HepG2 (cell line): Measurements from ENCODE around the gene NTPCR. TPM values are rescaled to one million over a fixed set of nuclear protein-coding genes. Genes with fewer than 3 reads are reported as not detected.

Source experiments
- ATAC-seq: fragments of 200-7000 bp; cut with Tn5 transposase; 3 replicates; pipeline ENCODE4 v1.9.1; 2020; ENCODE audit warnings: mild to moderate bottlenecking, moderate library complexity
- BruUV-seq: library from RNA; stranded (reverse); fragments of 400-500 nt; replicated peaks from 2 replicates; lab custom pipeline; 2021; lab: Mats Ljungman, UMichigan
- CTCF ChIA-PET: fragments of 300-600 bp; formaldehyde crosslinking; extraction: SDS; loops from one replicate; lab custom pipeline; 2021; ENCODE audit warnings: low total read pairs, inconsistent platforms, low intra/inter-chr PET ratio; lab: Yijun Ruan, JAX
- POLR2A ChIA-PET: fragments of 350-600 bp; sonication (Branson Sonifier 250); formaldehyde crosslinking; loops from one replicate; lab custom pipeline; 2020; ENCODE audit warnings: antibody characterized with exemption, inconsistent platforms; lab: Yijun Ruan, JAX
- DNase-seq: peaks from one replicate; pipeline ENCODE4 v3.0.0-alpha.2; 2015; ENCODE audit warnings: low spot score
- FAIRE-seq: peaks from 3 replicates; lab custom pipeline; 2011; peaks lifted over from hg19 to GRCh38; lab: Jason Lieb, UNC
- H2AFZ ChIP-seq: one replicate; pipeline ENCODE4 v1.6.1; 2011; ENCODE audit warnings: low read length, inconsistent platforms
- H3K27ac ChIP-seq: fragments of 300-600 bp; 3 replicates; pipeline ENCODE4 v1.8.0; 2011; ENCODE audit warnings: mixed run types, mild to moderate bottlenecking, mixed read lengths, low read length, inconsistent platforms; ENCODE audit not compliant: insufficient read depth; ENCODE audit errors: extremely low read length
- H3K27me3 ChIP-seq, 2 experiments: fragments of 200-600 bp in 1 of 2; 2 replicates in 1 of 2; 3 replicates in 1 of 2; pipeline versions ENCODE4 v1.6.0 to v1.8.0; 2011; ENCODE audit warnings: low read length in 2 of 2, mild to moderate bottlenecking in 2 of 2, moderate library complexity in 2 of 2, inconsistent platforms in 1 of 2; ENCODE audit not compliant: insufficient read depth in 2 of 2, control insufficient read depth in 1 of 2
- H3K36me3 ChIP-seq, 2 experiments: fragments of 200-600 bp in 1 of 2; replicated peaks in 1 of 2; 2 replicates in 1 of 2; 3 replicates in 1 of 2; pipeline versions ENCODE4 v1.5.1 to v1.8.0; 2011; ENCODE audit warnings: low read length in 2 of 2, inconsistent platforms in 1 of 2; ENCODE audit not compliant: insufficient read depth in 2 of 2, control insufficient read depth in 1 of 2
- H3K4me1 ChIP-seq: 2 replicates; pipeline ENCODE4 v1.5.1; 2012; ENCODE audit warnings: low read length, inconsistent platforms; ENCODE audit not compliant: insufficient read depth
- H3K4me2 ChIP-seq: 2 replicates; pipeline ENCODE4 v1.6.0; 2011; ENCODE audit warnings: low read depth, low read length, inconsistent platforms
- H3K4me3 ChIP-seq, 3 experiments: fragments of 200-600 bp in 1 of 3; sonication (generic), shearing (Covaris generic) in 1 of 3; replicated peaks in 1 of 3; 2 replicates each; pipeline ENCODE4 v1.5.1; 2011 to 2016; ENCODE audit warnings: low read length in 3 of 3, inconsistent platforms in 2 of 3, low read depth in 2 of 3, mild to moderate bottlenecking in 2 of 3, control low read depth in 1 of 3, mixed read lengths in 1 of 3; ENCODE audit not compliant: insufficient read depth in 1 of 3
- H3K79me2 ChIP-seq: one replicate; pipeline ENCODE4 v1.6.1; 2011; ENCODE audit warnings: low read length, inconsistent platforms; ENCODE audit not compliant: insufficient read depth
- H3K9ac ChIP-seq: 2 replicates; pipeline ENCODE4 v1.6.0; 2011; ENCODE audit warnings: mild to moderate bottlenecking, low read depth, low read length, inconsistent platforms; ENCODE audit not compliant: insufficient read depth
- H3K9me3 ChIP-seq: 2 replicates; pipeline ENCODE4 v1.5.1; 2012; ENCODE audit warnings: mild to moderate bottlenecking, low read length
- H4K20me1 ChIP-seq: 2 replicates; pipeline ENCODE4 v1.6.0; 2011; ENCODE audit warnings: inconsistent platforms, mild to moderate bottlenecking, low read length, moderate library complexity; ENCODE audit not compliant: insufficient read depth
- ASH2L ChIP-seq: fragments of 300-600, 200-600 bp; sonication (generic); IDR thresholded peaks from 2 replicates; pipeline ENCODE4 v1.7.0; 2017; ENCODE audit warnings: low read depth, mild to moderate bottlenecking, moderate library complexity, mixed read lengths, low read length; ENCODE audit not compliant: insufficient read length
- CEBPZ ChIP-seq: IDR thresholded peaks from 2 replicates; pipeline ENCODE4 v1.6.1; 2012; ENCODE audit warnings: low read length, improper control_type of control experiment
- GTF3A ChIP-seq: sonication (generic); formaldehyde crosslinking; conservative IDR thresholded peaks from 2 replicates; pipeline ENCODE4 v1.4.0; 2020; ENCODE audit warnings: mild to moderate bottlenecking, missing genetic modification reagents
- KMT2A ChIP-seq: sonication (generic); formaldehyde crosslinking; IDR thresholded peaks from 2 replicates; pipeline ENCODE4 v1.4.0; 2020; ENCODE audit warnings: missing genetic modification reagents
- TCF7 ChIP-seq: sonication (generic); IDR thresholded peaks from 2 replicates; pipeline ENCODE4 v1.6.1; 2016; ENCODE audit warnings: antibody characterized with exemption, low read depth
- U2AF1 ChIP-seq: fragments of 200-400 bp; formaldehyde crosslinking; optimal IDR thresholded peaks from 2 replicates; pipeline ENCODE3; 2017; ENCODE audit warnings: mild to moderate bottlenecking, low read depth, low read length
- YEATS4 ChIP-seq: sonication (generic); formaldehyde crosslinking; IDR thresholded peaks from 2 replicates; pipeline ENCODE4 v1.4.0; 2020; ENCODE audit warnings: missing genetic modification reagents, borderline replicate concordance
- ZFP36 ChIP-seq: fragments of 150-350 bp; IDR thresholded peaks from 2 replicates; pipeline ENCODE4 v1.6.1; 2018; ENCODE audit warnings: borderline replicate concordance, low read length, low read depth; ENCODE audit not compliant: partially characterized antibody
- ZXDC ChIP-seq: sonication (generic); formaldehyde crosslinking; IDR thresholded peaks from 2 replicates; pipeline ENCODE4 v1.5.0; 2020; ENCODE audit warnings: mild to moderate bottlenecking, missing genetic modification reagents
- WGBS: methylation state at CpG from one replicate; pipeline ENCODE4 v1.1.6; 2017; ENCODE audit warnings: low lambda C conversion rate; 5-methylcytosine and 5-hydroxymethylcytosine counted together
- in situ Hi-C: cut with HindIII; loops from 2 replicates; pipeline ENCODE4 v1.10.0; 2017; ENCODE audit warnings: low pct_unique_long_range_greater_than_20kb; ENCODE audit not compliant: extremely low pct_ligation_motif_present
- intact Hi-C: fragments of 100-400 bp; cut with micrococcal nuclease; formaldehyde crosslinking; loops from one replicate; pipeline ENCODE4 v1.10.0; 2022; ENCODE audit not compliant: unreplicated experiment
- polyA plus RNA-seq, 8 experiments: library from polyadenylated mRNA; depleted of rRNA in 3 of 8; stranded (reverse) in 7 of 8; unstranded in 1 of 8; fragments of >200 nt; fragmentation: Illumina TruSeq in 4 of 8; extraction: Trizol in 4 of 8; gene quantifications; 2 replicates each; pipeline versions ENCODE4 v1.2.1 to v1.2.3, GENCODE V29; 2011 to 2016; ENCODE audit warnings: low read depth in 4 of 8, missing spikeins in 1 of 8, mixed read lengths in 1 of 8; ENCODE audit not compliant: insufficient read depth in 1 of 8
- total RNA-seq, 5 experiments: library from RNA; depleted of rRNA; stranded (reverse); fragments of >200 nt; fragmentation: Illumina TruSeq; extraction: Trizol; gene quantifications; 2 replicates each; pipeline ENCODE4 v1.2.3, GENCODE V29; 2016; ENCODE audit warnings: low read depth in 1 of 5

Gene NTPCR
- total and polyA plus RNA-seq, 2 of the 13 experiments (the other 11 are each of a cell fraction or from before 2014, with no cell fraction given) = 11.7 to 47.0 TPM

GRCh38 chr1:232962761-232963745, 12.6 kb downstream of the NTPCR start:
- BruUV-seq = no TSS peak
- CTCF ChIA-PET = no interaction called here
- ATAC-seq = no peak
- 96% methylated on average over 10 of the region's 10 CpGs for WGBS
- Histone ChIP-seq H3K27me3 (no peaks in the 10 kb centered on the region), H3K4me2 (no peak overlapping the region), H3K9me3 (no peaks in the 10 kb centered on the region), H2AFZ (no peak overlapping the region), H3K9ac (no peak overlapping the region), H4K20me1 (no peaks in the 10 kb centered on the region), H3K36me3 (peaks cover 5 to 46% of the 10 kb centered on the region in 2 experiments), H3K27ac (no peak overlapping the region), H3K4me3 (no peak overlapping the region), H3K79me2 (no peaks in the 10 kb centered on the region), H3K4me1 (no peaks in the 10 kb centered on the region)
- FAIRE-seq = no peak
- in situ Hi-C loops = loop anchor here (25.0 kb wide), 1 partner anchor 1101 kb away; no protein-coding TSS in a partner anchor
- no peak for TF ChIP-seq KMT2A (CRISPR knock-in tag)
- no peak for DNase-seq
- intact Hi-C loops = no loop called here
- POLR2A ChIA-PET = no interaction called here

- in situ Hi-C loops (loop anchor here (25.0 kb wide), 1 partner anchor 1102 kb away; no protein-coding TSS in a partner anchor), intact Hi-C loops (no loop called here)
- FAIRE-seq (no peak), ATAC-seq (no peak), DNase-seq (no peak)
- no peak overlapping the region for H3K4me2 ChIP-seq
- H3K4me1 ChIP-seq = no peaks in the 10 kb centered on the region
- ChIA-PET POLR2A (no interaction called here), CTCF (no interaction called here)
- peaks cover 4 to 53% of the 10 kb centered on the region in 2 experiments; a peak in 4 of 5 replicates for H3K36me3 ChIP-seq
- H3K79me2 ChIP-seq = no peaks in the 10 kb centered on the region
- H3K9ac ChIP-seq = no peak overlapping the region
- no TSS peak for BruUV-seq
- H2AFZ ChIP-seq = no peak overlapping the region
- TF ChIP-seq ASH2L = no peak
- TF ChIP-seq ZFP36 = no peak
- no peak for TF ChIP-seq ZXDC (CRISPR knock-in tag)
- TF ChIP-seq U2AF1 = no peak
- TF ChIP-seq TCF7 = no peak
- no peak for TF ChIP-seq GTF3A
- no peak for TF ChIP-seq YEATS4
- TF ChIP-seq CEBPZ = no peak
- no peaks in the 10 kb centered on the region for H3K9me3 ChIP-seq
- 94% methylated on average over 4 of the region's 4 CpGs for WGBS
- H3K27ac ChIP-seq = no peak overlapping the region
- H3K4me3 ChIP-seq = no peak overlapping the region
- no peaks in the 10 kb centered on the region for H3K27me3 ChIP-seq
- H4K20me1 ChIP-seq = no peaks in the 10 kb centered on the region
These were observed 14.2 kb downstream of the NTPCR start for GRCh38 chr1:232964601-232965000.
